Endothelial cell of umbilical vein (primary cell): ENCODE measurements around the gene ADGRL3. TPM values are rescaled to one million over a fixed set of nuclear protein-coding genes. Genes with fewer than 3 reads are reported as not detected.

ENCODE experiments used
- BruUV-seq: library from RNA; stranded (reverse); fragments of 400-500 nt; replicated peaks from 2 replicates; lab custom pipeline; 2021; lab: Mats Ljungman, UMichigan
- CTCF ChIA-PET: fragments of 300-600, 350-600 bp; sonication (Branson Sonifier 250); formaldehyde crosslinking; loops from one replicate; lab custom pipeline; 2021; ENCODE audit warnings: antibody characterized with exemption, inconsistent platforms; lab: Charles Lee
- POLR2A ChIA-PET: fragments of 300-600, 350-600 bp; sonication (Branson Sonifier 250); formaldehyde crosslinking; loops from one replicate; lab custom pipeline; 2021; ENCODE audit warnings: antibody characterized with exemption, inconsistent platforms; lab: Charles Lee
- DNase-seq: peaks from one replicate; pipeline ENCODE4 v3.0.0-alpha.2; 2011; ENCODE audit warnings: low read depth, low spot score
- FAIRE-seq: peaks from 2 replicates; lab custom pipeline; 2011; peaks lifted over from hg19 to GRCh38; lab: Jason Lieb, UNC
- H2AFZ ChIP-seq: 2 replicates; pipeline ENCODE4 v1.6.0; 2012; ENCODE audit warnings: low read depth, low read length, control low read depth, inconsistent platforms
- H3K27ac ChIP-seq: 2 replicates; pipeline ENCODE4 v1.5.1; 2011; ENCODE audit warnings: low read depth, mild to moderate bottlenecking, control low read depth, low read length, moderate library complexity; ENCODE audit not compliant: insufficient read depth
- H3K27me3 ChIP-seq, 2 experiments: 2 replicates each; pipeline versions ENCODE4 v1.6.0 to v1.6.1; 2011; ENCODE audit warnings: low read length in 2 of 2, mixed read lengths in 1 of 2; ENCODE audit not compliant: control insufficient read depth in 2 of 2, insufficient read depth in 2 of 2
- H3K36me3 ChIP-seq, 2 experiments: 2 replicates in 1 of 2; 3 replicates in 1 of 2; pipeline ENCODE4 v1.5.1; 2011; ENCODE audit warnings: low read length in 2 of 2, mild to moderate bottlenecking in 1 of 2, moderate library complexity in 1 of 2; ENCODE audit not compliant: control insufficient read depth in 2 of 2, insufficient read depth in 2 of 2; ENCODE audit errors: extremely low read depth in 1 of 2
- H3K4me1 ChIP-seq: 3 replicates; pipeline ENCODE4 v1.5.1; 2011; ENCODE audit warnings: mild to moderate bottlenecking, low read length; ENCODE audit not compliant: control insufficient read depth, insufficient read depth; ENCODE audit errors: extremely low read depth
- H3K4me2 ChIP-seq: 2 replicates; pipeline ENCODE4 v1.6.1; 2011; ENCODE audit warnings: low read length, control low read depth, mixed read lengths; ENCODE audit not compliant: insufficient read depth
- H3K4me3 ChIP-seq, 3 experiments: fragments of 200-600 bp in 1 of 3; sonication (generic), shearing (Covaris generic) in 1 of 3; replicated peaks in 1 of 3; 2 replicates each; pipeline ENCODE4 v1.5.1; 2011 to 2016; ENCODE audit warnings: control low read depth in 3 of 3, low read length in 3 of 3, mild to moderate bottlenecking in 2 of 3, inconsistent platforms in 1 of 3, low read depth in 1 of 3, moderate library complexity in 1 of 3; ENCODE audit not compliant: insufficient read depth in 1 of 3
- H3K79me2 ChIP-seq: 2 replicates; pipeline ENCODE4 v1.6.0; 2012; ENCODE audit warnings: low read length, inconsistent platforms; ENCODE audit not compliant: control insufficient read depth, insufficient read depth
- H3K9ac ChIP-seq: replicated peaks from 2 replicates; pipeline ENCODE3; 2011; ENCODE audit warnings: low read length, control low read depth; ENCODE audit not compliant: insufficient read depth; ENCODE audit errors: extremely low read depth
- H3K9me1 ChIP-seq: replicated peaks from 3 replicates; pipeline ENCODE4 v1.6.0; 2011; ENCODE audit warnings: mild to moderate bottlenecking, low read length; ENCODE audit not compliant: control insufficient read depth, insufficient read depth; ENCODE audit errors: extremely low read depth
- H3K9me3 ChIP-seq: replicated peaks from 2 replicates; pipeline ENCODE4 v1.5.1; 2012; ENCODE audit warnings: low read length, inconsistent platforms; ENCODE audit not compliant: control insufficient read depth, insufficient read depth
- H4K20me1 ChIP-seq: replicated peaks from 2 replicates; pipeline ENCODE3; 2011; ENCODE audit warnings: mild to moderate bottlenecking, low read length; ENCODE audit not compliant: control insufficient read depth, insufficient read depth; ENCODE audit errors: extremely low read depth
- EZH2 ChIP-seq: IDR thresholded peaks from 2 replicates; pipeline ENCODE4 v1.6.1; 2012; ENCODE audit warnings: borderline replicate concordance, low read depth, mild to moderate bottlenecking, moderate library complexity, low read length, inconsistent platforms; ENCODE audit not compliant: severe bottlenecking
- FOS ChIP-seq: IDR thresholded peaks from 2 replicates; pipeline ENCODE4 v1.6.1; 2011; ENCODE audit warnings: mild to moderate bottlenecking, low read length, moderate library complexity, borderline replicate concordance; ENCODE audit not compliant: insufficient read depth
- GATA2 ChIP-seq: IDR thresholded peaks from 2 replicates; pipeline ENCODE4 v1.7.0; 2011; ENCODE audit warnings: low read depth, mild to moderate bottlenecking, moderate library complexity, mixed read lengths, low read length; ENCODE audit not compliant: insufficient read length, insufficient read depth
- JUN ChIP-seq: IDR thresholded peaks from 2 replicates; pipeline ENCODE4 v1.6.1; 2011; ENCODE audit warnings: borderline replicate concordance, low read depth; ENCODE audit not compliant: insufficient read length, insufficient read depth
- MYC ChIP-seq: IDR thresholded peaks from one replicate; pipeline ENCODE4 v1.6.1; 2011; ENCODE audit warnings: mild to moderate bottlenecking, low read depth, low read length
- POLR2A ChIP-seq: IDR thresholded peaks from 2 replicates; pipeline ENCODE4 v1.6.1; 2012; ENCODE audit warnings: low read depth, mild to moderate bottlenecking, control low read depth, low read length
- POLR2AphosphoS5 ChIP-seq: IDR thresholded peaks from 2 replicates; pipeline ENCODE4 v1.6.1; 2012; ENCODE audit warnings: low read depth, mild to moderate bottlenecking, control low read depth, low read length, moderate library complexity; ENCODE audit not compliant: insufficient read depth
- dilution Hi-C: fragments of 300-500 bp; cut with MboI; formaldehyde crosslinking; loops from one replicate; pipeline ENCODE4 v1.15.0; 2019; ENCODE audit warnings: low sequenced_read_pairs; ENCODE audit not compliant: extremely low pct_ligation_motif_present
- intact Hi-C: fragments of 100-400 bp; cut with micrococcal nuclease; formaldehyde crosslinking; loops from one replicate; pipeline ENCODE4 v1.10.0; 2022
- polyA plus RNA-seq, 4 experiments: library from polyadenylated mRNA; depleted of rRNA in 3 of 4; stranded (reverse) in 3 of 4; unstranded in 1 of 4; fragments of >200 nt; gene quantifications; 2 replicates each; pipeline versions ENCODE4 v1.2.1 to v1.2.3, GENCODE V29; 2011 to 2012; ENCODE audit warnings: missing spikeins in 1 of 4
- total RNA-seq: library from RNA; stranded (reverse); gene quantifications from 2 replicates; pipeline ENCODE4 v1.2.3, GENCODE V29; 2021
- TF ChIP-seq, protein P1 (sequence below): IDR thresholded peaks from 2 replicates; pipeline ENCODE4 v1.6.1; 2011; ENCODE audit not compliant: insufficient read depth, insufficient read length
- TF ChIP-seq, protein P2 (sequence below), 2 donors: IDR thresholded peaks; 1 replicate in 1 of 2; 2 replicates in 1 of 2; pipeline ENCODE4 v1.5.1; 2011; ENCODE audit warnings: low read length in 2 of 2, mild to moderate bottlenecking in 2 of 2, moderate library complexity in 2 of 2, control low read depth in 1 of 2, inconsistent platforms in 1 of 2, low read depth in 1 of 2; ENCODE audit not compliant: insufficient read depth in 1 of 2; ENCODE audit errors: extremely low read depth in 1 of 2

ADGRL3 gene
- total and polyA plus RNA-seq, 2 donors (not counting 3 experiments of a cell fraction or from before 2014, with no cell fraction given), result not detected

DNA sequence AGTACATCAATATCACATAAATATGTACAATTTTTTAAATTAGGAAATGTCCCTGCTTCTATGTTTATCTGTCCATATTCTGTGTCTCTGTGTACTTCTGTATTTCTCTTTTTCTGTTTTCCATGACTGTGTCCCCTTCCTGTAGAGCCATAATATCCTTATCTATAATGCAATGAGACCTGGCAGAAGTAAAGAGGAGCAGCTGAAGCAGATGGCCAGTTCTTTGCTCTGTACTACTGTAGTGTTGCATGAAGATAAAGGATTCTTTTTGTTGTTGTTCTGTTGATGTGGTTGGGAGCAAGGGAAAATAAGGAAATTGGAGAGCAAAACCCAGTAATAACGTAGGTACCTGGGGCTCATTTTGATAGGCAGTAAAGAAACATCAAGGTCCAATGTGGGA lies 301.7 kb downstream of the ADGRL3 start:
- Histone ChIP-seq H3K9me3 (no peaks in the 10 kb centered on the region), H3K9ac (no peak overlapping the region), H3K9me1 (no peaks in the 10 kb centered on the region), H3K27me3 (no peaks in the 10 kb centered on the region), H3K4me2 (no peak overlapping the region), H3K36me3 (no peaks in the 10 kb centered on the region), H3K4me1 (no peaks in the 10 kb centered on the region), H3K4me3 (no peak overlapping the region), H3K79me2 (no peaks in the 10 kb centered on the region), H2AFZ (no peak overlapping the region), H4K20me1 (no peaks in the 10 kb centered on the region), H3K27ac (no peak overlapping the region)
- no peak for TF ChIP-seq POLR2A
- TF ChIP-seq, protein P1, sequence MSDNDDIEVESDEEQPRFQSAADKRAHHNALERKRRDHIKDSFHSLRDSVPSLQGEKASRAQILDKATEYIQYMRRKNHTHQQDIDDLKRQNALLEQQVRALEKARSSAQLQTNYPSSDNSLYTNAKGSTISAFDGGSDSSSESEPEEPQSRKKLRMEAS, result no peak
- intact Hi-C loops, result no loop called here
- no peak for DNase-seq
- dilution Hi-C loops, result no loop called here
- POLR2A ChIA-PET, result no interaction called here
- FAIRE-seq, result no peak
- BruUV-seq, result no TSS peak
- CTCF ChIA-PET, result interaction anchor here (1.2 kb wide), 1 partner anchor 18 kb away, joined by 3 read pairs; no protein-coding TSS in a partner anchor

DNA sequence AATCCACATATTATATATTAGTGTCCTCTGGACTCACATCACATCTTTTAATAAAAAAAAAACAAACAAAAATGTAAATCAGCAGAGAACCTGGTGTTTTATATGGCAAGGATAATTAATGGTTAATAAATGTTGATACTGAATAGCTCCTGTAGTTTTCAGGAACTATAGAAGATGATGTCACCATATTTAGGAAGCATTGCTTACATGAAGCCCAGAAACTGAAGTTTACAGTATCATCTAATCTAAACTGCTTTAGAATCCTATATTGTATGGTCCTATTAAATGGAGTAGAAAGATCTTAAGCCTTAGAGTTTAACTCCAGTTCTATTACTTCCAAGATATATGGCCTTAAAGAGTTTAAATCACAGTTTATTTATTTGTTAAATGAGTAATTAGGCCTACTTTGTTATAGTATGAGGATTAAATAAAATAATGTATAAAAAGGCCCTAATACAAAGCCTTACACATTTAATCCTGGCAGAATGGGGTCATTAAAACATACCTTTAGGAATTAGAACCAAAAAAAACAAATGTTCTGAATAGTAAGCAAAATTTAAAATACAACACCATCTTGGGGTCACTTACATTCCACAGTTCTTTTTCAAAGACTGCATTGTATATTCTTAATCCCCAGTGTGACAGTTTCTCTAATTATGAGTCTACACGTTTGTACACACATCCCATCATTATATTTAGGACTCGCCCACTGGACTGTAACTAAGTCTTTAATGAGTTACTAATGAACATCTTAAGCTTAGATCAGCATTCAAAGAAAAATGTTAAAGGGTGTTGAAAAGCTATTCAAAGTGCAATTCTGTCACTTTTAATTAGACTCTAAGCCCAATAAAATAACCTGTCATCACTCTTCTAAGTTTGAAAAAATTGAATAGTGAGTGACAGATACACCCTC lies 305.9 kb downstream of the ADGRL3 start:
- Histone ChIP-seq H4K20me1 (no peaks in the 10 kb centered on the region), H3K27me3 (no peaks in the 10 kb centered on the region), H3K79me2 (no peaks in the 10 kb centered on the region), H3K36me3 (no peaks in the 10 kb centered on the region), H2AFZ (no peak overlapping the region), H3K9me3 (no peaks in the 10 kb centered on the region), H3K4me2 (no peak overlapping the region), H3K4me1 (no peaks in the 10 kb centered on the region), H3K9me1 (no peaks in the 10 kb centered on the region), H3K4me3 (no peak overlapping the region), H3K9ac (no peak overlapping the region), H3K27ac (no peak overlapping the region)
- dilution Hi-C loops (no loop called here), intact Hi-C loops (no loop called here)
- no peak for TF ChIP-seq MYC
- no peak for TF ChIP-seq EZH2
- TF ChIP-seq GATA2, result no peak
- TF ChIP-seq FOS, result no peak
- TF ChIP-seq, protein P1, result no peak
- TF ChIP-seq, protein P2, sequence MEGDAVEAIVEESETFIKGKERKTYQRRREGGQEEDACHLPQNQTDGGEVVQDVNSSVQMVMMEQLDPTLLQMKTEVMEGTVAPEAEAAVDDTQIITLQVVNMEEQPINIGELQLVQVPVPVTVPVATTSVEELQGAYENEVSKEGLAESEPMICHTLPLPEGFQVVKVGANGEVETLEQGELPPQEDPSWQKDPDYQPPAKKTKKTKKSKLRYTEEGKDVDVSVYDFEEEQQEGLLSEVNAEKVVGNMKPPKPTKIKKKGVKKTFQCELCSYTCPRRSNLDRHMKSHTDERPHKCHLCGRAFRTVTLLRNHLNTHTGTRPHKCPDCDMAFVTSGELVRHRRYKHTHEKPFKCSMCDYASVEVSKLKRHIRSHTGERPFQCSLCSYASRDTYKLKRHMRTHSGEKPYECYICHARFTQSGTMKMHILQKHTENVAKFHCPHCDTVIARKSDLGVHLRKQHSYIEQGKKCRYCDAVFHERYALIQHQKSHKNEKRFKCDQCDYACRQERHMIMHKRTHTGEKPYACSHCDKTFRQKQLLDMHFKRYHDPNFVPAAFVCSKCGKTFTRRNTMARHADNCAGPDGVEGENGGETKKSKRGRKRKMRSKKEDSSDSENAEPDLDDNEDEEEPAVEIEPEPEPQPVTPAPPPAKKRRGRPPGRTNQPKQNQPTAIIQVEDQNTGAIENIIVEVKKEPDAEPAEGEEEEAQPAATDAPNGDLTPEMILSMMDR (IDR thresholded peaks at IDR 0.05; ENCODE audit: extremely low read depth in 1 of 2, insufficient read depth in 1 of 2, low read depth in 1 of 2, low read length in 2 of 2), result no peak
- no peak for TF ChIP-seq POLR2AphosphoS5
- no peak for TF ChIP-seq JUN
- TF ChIP-seq POLR2A, result no peak
- no peak for DNase-seq
- no peak for FAIRE-seq
- ChIA-PET POLR2A (no interaction called here), CTCF (no interaction called here)
- no TSS peak for BruUV-seq
